K562 (cell line): Measurements from ENCODE around the gene IGLL1. TPM values are rescaled to one million over a fixed set of nuclear protein-coding genes. Genes with fewer than 3 reads are reported as not detected.

Source experiments
- ASH1L ChIP-seq: fragments of 450-650 bp; IDR thresholded peaks from 2 replicates; pipeline ENCODE4 v1.6.1; 2018; ENCODE audit warnings: borderline replicate concordance, mild to moderate bottlenecking, low read depth; ENCODE audit not compliant: partially characterized antibody
- ATF4 ChIP-seq: fragments of 450-650 bp; formaldehyde crosslinking; IDR thresholded peaks from 2 replicates; pipeline ENCODE4 v1.4.0; 2022; ENCODE audit warnings: mild to moderate bottlenecking, moderate library complexity
- COPS2 ChIP-seq: fragments of 450-650 bp; conservative IDR thresholded peaks from 2 replicates; pipeline ENCODE4 v1.6.1; 2016; ENCODE audit warnings: mild to moderate bottlenecking, moderate library complexity
- ERF ChIP-seq: fragments of 450-650 bp; formaldehyde crosslinking; IDR thresholded peaks from 2 replicates; pipeline ENCODE4 v1.4.0; 2020; ENCODE audit warnings: mild to moderate bottlenecking, mixed read lengths
- HNRNPL ChIP-seq: fragments of 200-400 bp; formaldehyde crosslinking; IDR thresholded peaks from 2 replicates; pipeline ENCODE4 v1.6.1; 2017; ENCODE audit warnings: low read depth, mild to moderate bottlenecking, low read length
- KLF16 ChIP-seq: IDR thresholded peaks from 2 replicates; pipeline ENCODE4 v1.6.1; 2016; ENCODE audit warnings: antibody characterized with exemption
- PYGO2 ChIP-seq: fragments of 450-650 bp; IDR thresholded peaks from 2 replicates; pipeline ENCODE4 v1.6.1; 2016; ENCODE audit warnings: mild to moderate bottlenecking, missing genetic modification characterization, moderate library complexity, missing compliant biosample characterization
- RBBP5 ChIP-seq: fragments of 200-600 bp; sonication (generic); IDR thresholded peaks from 2 replicates; pipeline ENCODE4 v1.6.1; 2012; ENCODE audit warnings: borderline replicate concordance, mild to moderate bottlenecking, low read length, control low read depth, inconsistent platforms; ENCODE audit not compliant: insufficient read depth, poor library complexity, severe bottlenecking
- TCF3 ChIP-seq: sonication (generic); formaldehyde crosslinking; IDR thresholded peaks from 2 replicates; pipeline ENCODE4 v1.4.0; 2020; ENCODE audit warnings: mild to moderate bottlenecking, missing genetic modification reagents
- TRIM28 ChIP-seq: fragments of 450-650 bp; IDR thresholded peaks from 2 replicates; pipeline ENCODE4 v1.6.1; 2017
- XRCC3 ChIP-seq: fragments of 450-650 bp; IDR thresholded peaks from 2 replicates; pipeline ENCODE4 v1.6.1; 2017; ENCODE audit warnings: mild to moderate bottlenecking, moderate library complexity
- ZBTB34 ChIP-seq: fragments of 250-450 bp; sonication (Bioruptor Pico); IDR thresholded peaks from 2 replicates; pipeline ENCODE4 v1.8.0; 2021; ENCODE audit warnings: mild to moderate bottlenecking, moderate library complexity
- ZNF184 ChIP-seq: sonication (generic); formaldehyde crosslinking; IDR thresholded peaks from 2 replicates; pipeline ENCODE4 v1.5.0; 2020; ENCODE audit warnings: missing genetic modification reagents
- ZNF408 ChIP-seq: fragments of 250-450 bp; sonication (Bioruptor Pico); IDR thresholded peaks from 2 replicates; pipeline ENCODE4 v1.4.0; 2020; ENCODE audit warnings: low read depth, mild to moderate bottlenecking, moderate library complexity
- ZNF583 ChIP-seq: fragments of 250-450 bp; sonication (Bioruptor Pico); IDR thresholded peaks from 2 replicates; pipeline ENCODE4 v1.4.0; 2020
- polyA plus RNA-seq, 8 experiments: library from polyadenylated mRNA; depleted of rRNA in 4 of 8; stranded (reverse) in 5 of 8; unstranded in 3 of 8; fragments of >200 nt; fragmentation: Nextera tagmentation in 2 of 8; fragmentation: Illumina TruSeq in 1 of 8; extraction: Ambion mirVana in 2 of 8; extraction: Trizol in 1 of 8; gene quantifications; 2 replicates each; pipeline versions ENCODE4 v1.2.1 to v1.2.3, GENCODE V29; 2011 to 2014; ENCODE audit warnings: inconsistent platforms in 1 of 8, missing spikeins in 1 of 8
- total RNA-seq, 7 experiments: library from RNA; depleted of rRNA in 6 of 7; stranded (reverse); fragments of >200 nt in 6 of 7; fragmentation: Illumina TruSeq in 2 of 7; extraction: Trizol in 2 of 7; gene quantifications; 2 replicates each; pipeline versions ENCODE4 v1.2.1 to v1.2.3, GENCODE V29; 2011 to 2021; ENCODE audit warnings: low replicate concordance in 1 of 7
- TF ChIP-seq, protein P1 (sequence below): fragments of 450-650 bp; IDR thresholded peaks from 2 replicates; pipeline ENCODE4 v1.6.1; 2018; ENCODE audit warnings: mild to moderate bottlenecking, low read depth; ENCODE audit not compliant: partially characterized antibody
- TF ChIP-seq, protein P2 (sequence below): sonication (generic); formaldehyde crosslinking; IDR thresholded peaks from 2 replicates; pipeline ENCODE4 v1.8.1; 2023; ENCODE audit warnings: mild to moderate bottlenecking, missing genetic modification reagents
- TF ChIP-seq, protein P3 (sequence below): fragments of 450-650 bp; IDR thresholded peaks from 2 replicates; pipeline ENCODE4 v1.6.1; 2017; ENCODE audit warnings: antibody characterized with exemption, mild to moderate bottlenecking

The IGLL1 gene
- total and polyA plus RNA-seq, 9 of the 15 experiments (the other 6 are each of a cell fraction or from before 2014, with no cell fraction given): 0.10 to 0.32 (median 0.20) TPM; not detected in 6

- TF ChIP-seq, protein P1, sequence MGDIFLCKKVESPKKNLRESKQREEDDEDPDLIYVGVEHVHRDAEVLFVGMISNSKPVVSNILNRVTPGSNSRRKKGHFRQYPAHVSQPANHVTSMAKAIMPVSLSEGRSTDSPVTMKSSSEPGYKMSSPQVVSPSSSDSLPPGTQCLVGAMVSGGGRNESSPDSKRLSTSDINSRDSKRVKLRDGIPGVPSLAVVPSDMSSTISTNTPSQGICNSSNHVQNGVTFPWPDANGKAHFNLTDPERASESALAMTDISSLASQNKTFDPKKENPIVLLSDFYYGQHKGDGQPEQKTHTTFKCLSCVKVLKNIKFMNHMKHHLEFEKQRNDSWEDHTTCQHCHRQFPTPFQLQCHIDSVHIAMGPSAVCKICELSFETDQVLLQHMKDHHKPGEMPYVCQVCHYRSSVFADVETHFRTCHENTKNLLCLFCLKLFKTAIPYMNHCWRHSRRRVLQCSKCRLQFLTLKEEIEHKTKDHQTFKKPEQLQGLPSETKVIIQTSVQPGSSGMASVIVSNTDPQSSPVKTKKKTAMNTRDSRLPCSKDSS: no peak
- no peak for TF ChIP-seq ZNF184 (CRISPR knock-in tag)
- TF ChIP-seq, protein P2, sequence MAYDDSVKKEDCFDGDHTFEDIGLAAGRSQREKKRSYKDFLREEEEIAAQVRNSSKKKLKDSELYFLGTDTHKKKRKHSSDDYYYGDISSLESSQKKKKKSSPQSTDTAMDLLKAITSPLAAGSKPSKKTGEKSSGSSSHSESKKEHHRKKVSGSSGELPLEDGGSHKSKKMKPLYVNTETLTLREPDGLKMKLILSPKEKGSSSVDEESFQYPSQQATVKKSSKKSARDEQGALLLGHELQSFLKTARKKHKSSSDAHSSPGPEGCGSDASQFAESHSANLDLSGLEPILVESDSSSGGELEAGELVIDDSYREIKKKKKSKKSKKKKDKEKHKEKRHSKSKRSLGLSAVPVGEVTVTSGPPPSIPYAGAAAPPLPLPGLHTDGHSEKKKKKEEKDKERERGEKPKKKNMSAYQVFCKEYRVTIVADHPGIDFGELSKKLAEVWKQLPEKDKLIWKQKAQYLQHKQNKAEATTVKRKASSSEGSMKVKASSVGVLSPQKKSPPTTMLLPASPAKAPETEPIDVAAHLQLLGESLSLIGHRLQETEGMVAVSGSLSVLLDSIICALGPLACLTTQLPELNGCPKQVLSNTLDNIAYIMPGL: no peak
- TF ChIP-seq HNRNPL: no peak
- TF ChIP-seq, protein P3, sequence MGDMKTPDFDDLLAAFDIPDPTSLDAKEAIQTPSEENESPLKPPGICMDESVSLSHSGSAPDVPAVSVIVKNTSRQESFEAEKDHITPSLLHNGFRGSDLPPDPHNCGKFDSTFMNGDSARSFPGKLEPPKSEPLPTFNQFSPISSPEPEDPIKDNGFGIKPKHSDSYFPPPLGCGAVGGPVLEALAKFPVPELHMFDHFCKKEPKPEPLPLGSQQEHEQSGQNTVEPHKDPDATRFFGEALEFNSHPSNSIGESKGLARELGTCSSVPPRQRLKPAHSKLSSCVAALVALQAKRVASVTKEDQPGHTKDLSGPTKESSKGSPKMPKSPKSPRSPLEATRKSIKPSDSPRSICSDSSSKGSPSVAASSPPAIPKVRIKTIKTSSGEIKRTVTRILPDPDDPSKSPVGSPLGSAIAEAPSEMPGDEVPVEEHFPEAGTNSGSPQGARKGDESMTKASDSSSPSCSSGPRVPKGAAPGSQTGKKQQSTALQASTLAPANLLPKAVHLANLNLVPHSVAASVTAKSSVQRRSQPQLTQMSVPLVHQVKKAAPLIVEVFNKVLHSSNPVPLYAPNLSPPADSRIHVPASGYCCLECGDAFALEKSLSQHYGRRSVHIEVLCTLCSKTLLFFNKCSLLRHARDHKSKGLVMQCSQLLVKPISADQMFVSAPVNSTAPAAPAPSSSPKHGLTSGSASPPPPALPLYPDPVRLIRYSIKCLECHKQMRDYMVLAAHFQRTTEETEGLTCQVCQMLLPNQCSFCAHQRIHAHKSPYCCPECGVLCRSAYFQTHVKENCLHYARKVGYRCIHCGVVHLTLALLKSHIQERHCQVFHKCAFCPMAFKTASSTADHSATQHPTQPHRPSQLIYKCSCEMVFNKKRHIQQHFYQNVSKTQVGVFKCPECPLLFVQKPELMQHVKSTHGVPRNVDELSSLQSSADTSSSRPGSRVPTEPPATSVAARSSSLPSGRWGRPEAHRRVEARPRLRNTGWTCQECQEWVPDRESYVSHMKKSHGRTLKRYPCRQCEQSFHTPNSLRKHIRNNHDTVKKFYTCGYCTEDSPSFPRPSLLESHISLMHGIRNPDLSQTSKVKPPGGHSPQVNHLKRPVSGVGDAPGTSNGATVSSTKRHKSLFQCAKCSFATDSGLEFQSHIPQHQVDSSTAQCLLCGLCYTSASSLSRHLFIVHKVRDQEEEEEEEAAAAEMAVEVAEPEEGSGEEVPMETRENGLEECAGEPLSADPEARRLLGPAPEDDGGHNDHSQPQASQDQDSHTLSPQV: 0 out of 2 replicates have a peak, but pooled peaks have one; percentile 38
- no peak for TF ChIP-seq COPS2
- no peak for TF ChIP-seq ASH1L
- TF ChIP-seq TRIM28: no peak
- no peak for TF ChIP-seq TCF3
- no peak for TF ChIP-seq ZNF408
- TF ChIP-seq KLF16: peak; percentile 46; the same call in 1 of the 2 replicates
- no peak for TF ChIP-seq ATF4 (CRISPR knock-in tag)
- no peak for TF ChIP-seq XRCC3
- no peak for TF ChIP-seq ERF (CRISPR knock-in tag)
- TF ChIP-seq PYGO2: no peak
- no peak for TF ChIP-seq ZBTB34 (CRISPR knock-in tag)
- no peak for TF ChIP-seq RBBP5
- TF ChIP-seq ZNF583 (CRISPR knock-in tag): no peak
Measured at GRCh38 chr22:23539135-23539838, 40.8 kb downstream of the IGLL1 start (continued).
